IPS-18a (cell line): ENCODE data around the gene METTL2A.
"Not testable (repeated sequence)": the region's sequence is repeated elsewhere in the genome, so short reads cannot be mapped to it uniquely, and the experiment has no call there.

Experiments used
- H3K27ac ChIP-seq: one replicate; pipeline ENCODE4 v1.5.1; 2013; ENCODE audit warnings: low read length
- H3K27me3 ChIP-seq: one replicate; pipeline ENCODE4 v1.6.1; 2013; ENCODE audit warnings: mild to moderate bottlenecking, low read length; ENCODE audit not compliant: control insufficient read depth, insufficient read depth
- H3K36me3 ChIP-seq: one replicate; pipeline ENCODE4 v1.6.1; 2013; ENCODE audit warnings: low read depth, low read length; ENCODE audit not compliant: control insufficient read depth
- H3K4me1 ChIP-seq: one replicate; pipeline ENCODE4 v1.6.1; 2013; ENCODE audit warnings: low read depth, low read length; ENCODE audit not compliant: control insufficient read depth
- H3K4me3 ChIP-seq: one replicate; pipeline ENCODE4 v1.5.1; 2013; ENCODE audit warnings: low read length
- H3K9ac ChIP-seq: one replicate; pipeline ENCODE4 v1.6.1; 2013; ENCODE audit warnings: mild to moderate bottlenecking, low read length, moderate library complexity
- H3K9me3 ChIP-seq: one replicate; pipeline ENCODE4 v1.6.1; 2013; ENCODE audit warnings: low read depth, low read length; ENCODE audit not compliant: control insufficient read depth

The METTL2A gene

GRCh38 chr17:62445791-62446190, 22.1 kb downstream of the METTL2A start:
- not testable (repeated sequence) for H3K4me3 ChIP-seq, H3K27ac ChIP-seq, H3K9me3 ChIP-seq, H3K4me1 ChIP-seq, H3K9ac ChIP-seq, H3K27me3 ChIP-seq
- H3K36me3 ChIP-seq = peaks cover 51% of the 10 kb centered on the region

GRCh38 chr17:62452195-62452594, 28.5 kb downstream of the METTL2A start:
- H3K27me3 ChIP-seq, H3K9ac ChIP-seq, H3K4me3 ChIP-seq, H3K4me1 ChIP-seq, H3K9me3 ChIP-seq, H3K27ac ChIP-seq: not testable (repeated sequence)
- H3K36me3 ChIP-seq = peaks cover 15% of the 10 kb centered on the region

GRCh38 chr17:62453041-62453440, 29.3 kb downstream of the METTL2A start:
- H3K27me3 ChIP-seq, H3K27ac ChIP-seq, H3K4me3 ChIP-seq, H3K36me3 ChIP-seq, H3K4me1 ChIP-seq, H3K9ac ChIP-seq, H3K9me3 ChIP-seq: not testable (repeated sequence)

- not testable (repeated sequence) for H3K4me3 ChIP-seq, H3K9ac ChIP-seq, H3K4me1 ChIP-seq, H3K27ac ChIP-seq, H3K27me3 ChIP-seq, H3K9me3 ChIP-seq, H3K36me3 ChIP-seq
Measured at GRCh38 chr17:62453656-62454055, 30.0 kb downstream of the METTL2A start.

GRCh38 chr17:62454111-62454510, 30.4 kb downstream of the METTL2A start:
- H3K36me3 ChIP-seq, H3K4me1 ChIP-seq, H3K27me3 ChIP-seq, H3K9ac ChIP-seq, H3K4me3 ChIP-seq, H3K27ac ChIP-seq, H3K9me3 ChIP-seq: not testable (repeated sequence)

- no peaks in the 10 kb centered on the region for H3K9me3 ChIP-seq
- H3K36me3 ChIP-seq = no peaks in the 10 kb centered on the region
- H3K4me1 ChIP-seq = no peaks in the 10 kb centered on the region
- no peak overlapping the region for H3K9ac ChIP-seq
- no peak overlapping the region for H3K27ac ChIP-seq
- H3K4me3 ChIP-seq = no peak overlapping the region
- H3K27me3 ChIP-seq = no peaks in the 10 kb centered on the region
Measured at GRCh38 chr17:62456016-62456415, 32.3 kb downstream of the METTL2A start.

GRCh38 chr17:62458483-62458882, 34.8 kb downstream of the METTL2A start:
- H3K27me3 ChIP-seq, H3K9ac ChIP-seq, H3K36me3 ChIP-seq, H3K9me3 ChIP-seq, H3K27ac ChIP-seq, H3K4me1 ChIP-seq, H3K4me3 ChIP-seq: not testable (repeated sequence)

GRCh38 chr17:62464422-62464821, 40.7 kb downstream of the METTL2A start:
- not testable (repeated sequence) for H3K4me1 ChIP-seq, H3K9me3 ChIP-seq, H3K36me3 ChIP-seq, H3K4me3 ChIP-seq, H3K9ac ChIP-seq, H3K27ac ChIP-seq, H3K27me3 ChIP-seq

- H3K9me3 ChIP-seq, H3K27ac ChIP-seq, H3K4me3 ChIP-seq, H3K27me3 ChIP-seq, H3K9ac ChIP-seq, H3K36me3 ChIP-seq, H3K4me1 ChIP-seq: not testable (repeated sequence)
Measured at GRCh38 chr17:62465271-62465670, 41.6 kb downstream of the METTL2A start.

- H3K27ac ChIP-seq, H3K36me3 ChIP-seq, H3K27me3 ChIP-seq, H3K4me3 ChIP-seq, H3K4me1 ChIP-seq, H3K9ac ChIP-seq, H3K9me3 ChIP-seq: not testable (repeated sequence)
Measured at GRCh38 chr17:62470666-62471379, 47.1 kb downstream of the METTL2A start.

- H3K27ac ChIP-seq, H3K36me3 ChIP-seq, H3K9me3 ChIP-seq, H3K9ac ChIP-seq, H3K4me1 ChIP-seq, H3K4me3 ChIP-seq, H3K27me3 ChIP-seq: not testable (repeated sequence)
Measured at GRCh38 chr17:62471380-62471880, 47.7 kb downstream of the METTL2A start.

- not testable (repeated sequence) for H3K36me3 ChIP-seq, H3K9ac ChIP-seq, H3K9me3 ChIP-seq, H3K4me1 ChIP-seq, H3K27me3 ChIP-seq, H3K27ac ChIP-seq, H3K4me3 ChIP-seq
Measured at GRCh38 chr17:62473030-62473982, 49.6 kb downstream of the METTL2A start.
